Measurements from ENCODE around the gene PNPLA2. TPM values are rescaled to one million over a fixed set of nuclear protein-coding genes. Genes with fewer than 3 reads are reported as not detected.

Gene PNPLA2
- total RNA-seq, 1 donor from 2014 or later = 40.5 TPM

DNA sequence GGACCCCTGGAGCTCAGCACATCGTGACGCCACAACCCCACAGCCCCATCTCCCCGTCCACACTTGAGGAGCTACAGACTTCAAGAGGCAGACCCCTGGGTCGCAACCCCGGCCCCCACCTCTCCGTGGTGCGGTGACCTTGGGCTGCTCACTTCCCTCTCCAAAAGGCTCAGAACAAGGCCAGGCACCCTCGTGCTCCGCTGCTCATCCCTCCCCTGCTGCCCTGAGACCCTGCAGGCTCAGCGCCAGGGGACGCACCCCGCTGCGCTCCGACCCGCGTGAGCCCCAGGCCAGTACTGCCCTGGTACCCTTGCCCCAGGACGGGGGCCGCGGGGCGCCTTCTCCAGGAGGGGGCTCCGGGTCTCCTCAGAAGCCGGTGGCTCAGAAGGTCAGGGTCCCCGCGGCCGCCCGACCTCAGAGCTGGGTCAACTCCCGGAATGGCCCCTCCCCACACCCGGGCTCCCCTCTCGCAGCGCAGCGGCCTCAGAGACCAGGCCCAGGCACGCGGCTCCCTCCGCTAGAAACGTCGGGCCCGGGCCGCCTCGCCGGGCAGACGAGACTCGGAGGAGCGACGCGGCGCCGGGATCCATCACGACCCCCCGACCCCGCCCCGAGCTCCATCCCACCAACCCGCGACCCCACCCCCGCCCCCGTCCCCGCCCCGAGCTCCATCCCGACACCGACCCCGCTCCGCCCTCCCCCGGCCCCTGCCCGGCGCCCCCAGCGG is 42.0 kb upstream of the PNPLA2 start:
- H3K9me3 Mint-ChIP-seq (ENCODE audit: unreplicated experiment) = no peaks in the 10 kb centered on the region
- peaks cover 3% of the 10 kb centered on the region for H3K36me3 Mint-ChIP-seq (ENCODE audit: low read depth, unreplicated experiment)
- TF ChIP-seq, protein P1, sequence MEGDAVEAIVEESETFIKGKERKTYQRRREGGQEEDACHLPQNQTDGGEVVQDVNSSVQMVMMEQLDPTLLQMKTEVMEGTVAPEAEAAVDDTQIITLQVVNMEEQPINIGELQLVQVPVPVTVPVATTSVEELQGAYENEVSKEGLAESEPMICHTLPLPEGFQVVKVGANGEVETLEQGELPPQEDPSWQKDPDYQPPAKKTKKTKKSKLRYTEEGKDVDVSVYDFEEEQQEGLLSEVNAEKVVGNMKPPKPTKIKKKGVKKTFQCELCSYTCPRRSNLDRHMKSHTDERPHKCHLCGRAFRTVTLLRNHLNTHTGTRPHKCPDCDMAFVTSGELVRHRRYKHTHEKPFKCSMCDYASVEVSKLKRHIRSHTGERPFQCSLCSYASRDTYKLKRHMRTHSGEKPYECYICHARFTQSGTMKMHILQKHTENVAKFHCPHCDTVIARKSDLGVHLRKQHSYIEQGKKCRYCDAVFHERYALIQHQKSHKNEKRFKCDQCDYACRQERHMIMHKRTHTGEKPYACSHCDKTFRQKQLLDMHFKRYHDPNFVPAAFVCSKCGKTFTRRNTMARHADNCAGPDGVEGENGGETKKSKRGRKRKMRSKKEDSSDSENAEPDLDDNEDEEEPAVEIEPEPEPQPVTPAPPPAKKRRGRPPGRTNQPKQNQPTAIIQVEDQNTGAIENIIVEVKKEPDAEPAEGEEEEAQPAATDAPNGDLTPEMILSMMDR (IDR thresholded peaks at IDR 0.05; ENCODE audit: unreplicated experiment) = no peak
- DNase-seq (ENCODE audit: low spot score) = peak; percentile 62
- H3K27ac Mint-ChIP-seq (ENCODE audit: unreplicated experiment) = no peak overlapping the region
- peaks cover 6% of the 10 kb centered on the region for H3K27me3 Mint-ChIP-seq (ENCODE audit: unreplicated experiment)
- peaks cover 9% of the 10 kb centered on the region for H3K4me1 Mint-ChIP-seq (ENCODE audit: unreplicated experiment)
- H3K4me3 Mint-ChIP-seq (ENCODE audit: unreplicated experiment) = peak overlapping the region; percentile 94

DNA sequence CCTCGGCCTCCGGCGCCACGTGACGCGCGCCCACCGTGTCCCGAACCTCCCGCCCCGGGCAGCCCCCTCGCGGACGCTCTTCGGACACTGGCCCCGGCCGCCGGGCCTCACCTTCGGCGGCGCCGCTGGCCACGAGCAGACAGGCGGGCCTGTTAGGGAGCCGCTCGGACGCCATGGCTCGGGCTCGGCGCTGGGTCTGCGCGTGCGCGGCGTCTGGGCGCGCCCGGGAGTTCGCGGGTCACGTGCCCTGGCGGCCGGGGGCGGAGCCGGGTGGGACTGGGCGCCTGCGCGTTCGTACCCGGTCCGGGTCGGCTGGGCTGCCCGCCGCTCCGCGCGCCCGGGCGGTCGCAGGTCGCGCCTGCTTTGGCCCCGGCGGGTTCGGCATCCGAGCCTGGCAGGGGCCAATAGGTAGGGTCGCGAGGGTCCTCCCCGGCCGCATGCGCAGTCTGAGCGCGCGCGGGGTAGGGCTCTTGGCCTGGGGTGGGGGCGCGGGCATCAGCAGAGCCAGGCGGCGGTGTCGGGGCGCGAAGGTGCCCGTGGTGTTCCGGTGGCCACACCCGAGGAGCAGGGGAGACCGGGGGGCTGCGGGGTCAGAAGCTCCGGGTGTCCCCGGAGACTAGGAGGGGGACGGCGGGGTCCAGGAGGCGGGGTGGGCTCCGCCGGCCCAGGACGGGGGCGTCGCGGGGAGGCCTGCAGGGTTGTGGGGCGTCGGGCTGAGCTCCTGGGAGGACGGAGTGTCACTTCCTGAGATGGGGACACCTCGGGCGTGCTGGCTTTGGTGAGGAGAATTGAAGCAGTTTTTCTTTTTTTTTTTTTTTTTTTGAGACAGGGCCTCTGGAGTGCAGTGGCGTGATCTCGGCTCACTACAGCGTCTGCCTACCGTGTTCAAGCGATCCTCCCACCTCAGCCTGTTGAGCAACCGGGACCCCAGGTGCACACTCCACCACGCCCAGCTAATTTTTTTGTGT is 41.1 kb upstream of the PNPLA2 start, which contains the start of gene GATD1:
Gene GATD1 (minus strand): TSS at position 200 of the 968 bp plus-strand sequence. CDS start 25 bp downstream, at position 175.
- Mint-ChIP-seq H3K9me3 (ENCODE audit: unreplicated experiment) (no peaks in the 10 kb centered on the region), H3K27ac (ENCODE audit: unreplicated experiment) (no peak within 1 kb of the TSS), H3K27me3 (ENCODE audit: unreplicated experiment) (peaks cover 6% of the 10 kb centered on the region), H3K4me3 (ENCODE audit: unreplicated experiment) (peak within 1 kb of the TSS; percentile 94), H3K4me1 (ENCODE audit: unreplicated experiment) (peaks cover 9% of the 10 kb centered on the region), H3K36me3 (ENCODE audit: low read depth, unreplicated experiment) (peaks cover 3% of the 10 kb centered on the region)
- peak; percentile 97 for DNase-seq (ENCODE audit: low spot score)
- TF ChIP-seq, protein P1 (IDR thresholded peaks at IDR 0.05; ENCODE audit: unreplicated experiment) = no peak

DNA sequence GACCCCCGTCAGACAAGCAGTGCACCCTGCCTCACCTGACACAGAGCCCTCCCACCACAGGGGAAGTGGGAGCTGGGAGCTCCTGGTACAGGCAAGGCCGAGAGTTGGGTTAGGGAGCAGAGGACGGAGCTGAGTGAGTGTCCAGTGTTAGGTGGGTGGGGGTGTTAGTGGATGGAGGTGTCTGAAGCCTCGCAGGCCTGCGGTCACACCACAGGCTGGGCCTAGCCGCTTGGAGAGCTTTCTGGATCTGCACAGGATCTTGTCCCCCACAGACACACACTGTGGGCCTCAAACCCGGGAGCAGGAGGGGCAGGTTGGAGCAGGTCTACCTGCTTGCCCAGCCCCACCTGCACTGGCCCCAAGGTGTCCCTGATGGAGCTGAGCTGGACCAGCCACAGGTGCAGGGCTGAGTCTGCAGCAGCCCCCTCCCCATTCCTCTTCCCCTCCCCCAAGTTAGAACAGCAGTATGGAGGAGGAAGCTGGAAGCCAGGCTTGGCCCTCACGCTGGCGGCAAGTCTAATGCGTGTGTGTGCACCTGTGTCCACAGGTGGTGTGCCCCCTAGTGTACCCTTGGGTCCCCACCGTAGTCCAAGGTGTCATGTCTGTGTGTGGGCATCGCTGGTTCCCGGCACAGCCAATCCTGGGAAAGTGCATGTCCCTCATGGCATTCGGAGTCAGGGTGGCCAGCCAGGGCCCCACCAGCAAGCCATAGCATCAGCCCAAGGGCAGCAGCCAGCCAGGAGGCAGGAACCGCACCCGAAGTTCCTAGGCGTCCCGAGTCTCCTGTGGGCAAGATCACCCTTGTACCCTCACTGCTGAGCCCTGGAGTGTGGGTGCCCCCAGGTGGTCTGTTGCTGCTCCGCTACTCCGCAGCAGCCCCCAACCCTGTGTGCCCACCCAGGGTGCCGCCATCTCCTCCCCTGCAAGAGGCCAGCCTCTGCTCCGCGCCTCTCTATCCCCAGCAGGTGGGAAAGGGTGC is 39.4 kb upstream of the PNPLA2 start:
- Mint-ChIP-seq H3K36me3 (ENCODE audit: low read depth, unreplicated experiment) (peaks cover 6% of the 10 kb centered on the region), H3K4me1 (ENCODE audit: unreplicated experiment) (peaks cover 14% of the 10 kb centered on the region)
- no peak for DNase-seq (ENCODE audit: low spot score)

DNA sequence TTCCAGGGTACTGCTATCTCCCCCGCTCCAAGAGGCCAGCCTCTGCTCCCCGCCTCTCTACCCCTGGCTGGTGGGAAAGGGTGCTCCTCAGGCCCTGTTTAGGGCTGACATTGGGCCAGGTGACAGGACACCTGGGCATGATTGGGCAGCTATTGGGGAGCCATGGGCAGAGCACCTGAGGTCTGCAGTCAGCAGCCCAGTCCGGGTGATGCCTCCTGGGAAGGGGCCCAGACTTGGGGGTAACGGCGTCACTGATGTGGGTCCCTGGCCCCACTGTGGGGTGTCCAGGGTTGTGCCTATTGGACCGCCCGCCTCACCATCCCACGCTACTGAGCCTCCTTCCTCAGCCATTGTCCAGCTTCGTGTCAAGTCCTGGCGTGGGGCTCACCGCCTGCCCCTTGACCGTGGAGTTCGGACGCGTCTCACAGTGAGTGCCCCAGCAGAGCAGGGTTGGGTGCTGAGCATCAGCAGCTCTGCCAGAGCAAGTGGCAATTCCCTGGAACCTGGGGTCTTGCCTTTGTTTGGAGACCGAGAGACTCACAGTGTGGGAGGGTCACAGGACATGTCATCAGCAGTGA is 38.7 kb upstream of the PNPLA2 start:
- H3K9me3 Mint-ChIP-seq (ENCODE audit: unreplicated experiment) = no peaks in the 10 kb centered on the region
- peaks cover 6% of the 10 kb centered on the region for H3K27me3 Mint-ChIP-seq (ENCODE audit: unreplicated experiment)
- TF ChIP-seq, protein P1 (IDR thresholded peaks at IDR 0.05; ENCODE audit: unreplicated experiment) = no peak
- H3K4me1 Mint-ChIP-seq (ENCODE audit: unreplicated experiment) = peaks cover 14% of the 10 kb centered on the region
- H3K36me3 Mint-ChIP-seq (ENCODE audit: low read depth, unreplicated experiment) = peaks cover 6% of the 10 kb centered on the region
- peak overlapping the region; percentile 9 for H3K4me3 Mint-ChIP-seq (ENCODE audit: unreplicated experiment)
- no peak overlapping the region for H3K27ac Mint-ChIP-seq (ENCODE audit: unreplicated experiment)
- no peak for DNase-seq (ENCODE audit: low spot score)

More for the DNA sequence above, 39.4 kb upstream of the PNPLA2 start:
- H3K4me3 Mint-ChIP-seq (ENCODE audit: unreplicated experiment) = no peak overlapping the region
- no peaks in the 10 kb centered on the region for H3K9me3 Mint-ChIP-seq (ENCODE audit: unreplicated experiment)
- H3K27ac Mint-ChIP-seq (ENCODE audit: unreplicated experiment) = no peak overlapping the region
- peaks cover 6% of the 10 kb centered on the region for H3K27me3 Mint-ChIP-seq (ENCODE audit: unreplicated experiment)
- TF ChIP-seq, protein P1 (IDR thresholded peaks at IDR 0.05; ENCODE audit: unreplicated experiment) = no peak
